ENCODE results near the gene GATB. TPM values are rescaled to one million over a fixed set of nuclear protein-coding genes. Genes with fewer than 3 reads are reported as not detected.

GATB gene
- total RNA-seq, 1 donor from 2014 or later, result 11.1 TPM

GRCh38 chr4:151692821-151693673 lies 67.8 kb downstream of the GATB start:
- no peak for FAIRE-seq
- no peak for DNase-seq (ENCODE audit: low read depth)
- no peaks in the 10 kb centered on the region for H3K36me3 ChIP-seq (ENCODE audit: control insufficient read depth, insufficient read depth, low read length)
- TF ChIP-seq CTCF (IDR thresholded peaks at IDR 0.05; ENCODE audit: insufficient read depth, low read length, severe bottlenecking), result no peak
- no peaks in the 10 kb centered on the region for H3K27me3 ChIP-seq (ENCODE audit: control insufficient read depth, insufficient read depth, low read length)
- H3K4me3 ChIP-seq (ENCODE audit: low read depth, low read length), result no peak overlapping the region

GRCh38 chr4:151692443-151692782 lies 68.4 kb downstream of the GATB start:
- Histone ChIP-seq H3K36me3 (ENCODE audit: control insufficient read depth, insufficient read depth, low read length) (no peaks in the 10 kb centered on the region), H3K27me3 (ENCODE audit: control insufficient read depth, insufficient read depth, low read length) (no peaks in the 10 kb centered on the region), H3K4me3 (ENCODE audit: low read depth, low read length) (no peak overlapping the region)
- FAIRE-seq, result no peak
- DNase-seq (ENCODE audit: low read depth), result no peak
- TF ChIP-seq CTCF (IDR thresholded peaks at IDR 0.05; ENCODE audit: insufficient read depth, low read length, severe bottlenecking), result no peak

- no peak overlapping the region for H3K4me3 ChIP-seq (ENCODE audit: low read depth, low read length)
- peak; percentile 58 for FAIRE-seq
- H3K27me3 ChIP-seq (ENCODE audit: control insufficient read depth, insufficient read depth, low read length), result no peaks in the 10 kb centered on the region
- no peaks in the 10 kb centered on the region for H3K36me3 ChIP-seq (ENCODE audit: control insufficient read depth, insufficient read depth, low read length)
- TF ChIP-seq CTCF (IDR thresholded peaks at IDR 0.05; ENCODE audit: insufficient read depth, low read length, severe bottlenecking), result no peak
- DNase-seq (ENCODE audit: low read depth), result no peak
Measured at GRCh38 chr4:151691639-151692442, 69.0 kb downstream of the GATB start.

GRCh38 chr4:151690876-151691275 lies 69.9 kb downstream of the GATB start:
- Histone ChIP-seq H3K4me3 (ENCODE audit: low read depth, low read length) (no peak overlapping the region), H3K27me3 (ENCODE audit: control insufficient read depth, insufficient read depth, low read length) (no peaks in the 10 kb centered on the region), H3K36me3 (ENCODE audit: control insufficient read depth, insufficient read depth, low read length) (no peaks in the 10 kb centered on the region)
- no peak for TF ChIP-seq CTCF (IDR thresholded peaks at IDR 0.05; ENCODE audit: insufficient read depth, low read length, severe bottlenecking)
- FAIRE-seq (no peak), DNase-seq (ENCODE audit: low read depth) (no peak)

- H3K4me3 ChIP-seq (ENCODE audit: low read depth, low read length), result no peak overlapping the region
- no peak for TF ChIP-seq CTCF (IDR thresholded peaks at IDR 0.05; ENCODE audit: insufficient read depth, low read length, severe bottlenecking)
- DNase-seq (ENCODE audit: low read depth), result no peak
- FAIRE-seq, result no peak
- H3K27me3 ChIP-seq (ENCODE audit: control insufficient read depth, insufficient read depth, low read length), result no peaks in the 10 kb centered on the region
- H3K36me3 ChIP-seq (ENCODE audit: control insufficient read depth, insufficient read depth, low read length), result no peaks in the 10 kb centered on the region
Measured at GRCh38 chr4:151690164-151690870, 70.5 kb downstream of the GATB start.
